Activated CD4-positive, alpha-beta memory T cell treated with anti-CD3 and anti-CD28 coated beads, Interleukin-2, amount 10 ng/mL, durations not matched to agents 7 days and 5 days (primary cell): ENCODE measurements around the gene RBM39. TPM values are rescaled to one million over a fixed set of nuclear protein-coding genes. Genes with fewer than 3 reads are reported as not detected.
A peak's percentile ranks its signal among the peaks of the same experiment; 100 is the strongest.
"Not testable (repeated sequence)": the region's sequence is repeated elsewhere in the genome, so short reads cannot be mapped to it uniquely, and the experiment has no call there.

Experiments used
- CTCF ChIA-PET: fragments of 350-600 bp; sonication (Branson Sonifier 250); formaldehyde crosslinking; loops from one replicate; lab custom pipeline; 2021; ENCODE audit warnings: antibody characterized with exemption, inconsistent platforms; lab: Charles Lee
- POLR2A ChIA-PET: fragments of 350-600 bp; sonication (Branson Sonifier 250); formaldehyde crosslinking; loops from one replicate; lab custom pipeline; 2021; ENCODE audit warnings: antibody characterized with exemption; lab: Charles Lee
- DNase-seq: peaks from one replicate; pipeline ENCODE4 v3.0.0-alpha.2; 2020
- H3K27ac Mint-ChIP-seq: one replicate; pipeline ENCODE4 v1.8.0; 2021; ENCODE audit warnings: mild to moderate bottlenecking, mixed read lengths
- H3K27me3 Mint-ChIP-seq: one replicate; pipeline ENCODE4 v1.8.0; 2021; ENCODE audit warnings: mixed read lengths
- H3K36me3 Mint-ChIP-seq: one replicate; pipeline ENCODE4 v1.8.0; 2021; ENCODE audit warnings: low read depth, mixed read lengths
- H3K4me1 Mint-ChIP-seq: one replicate; pipeline ENCODE4 v1.8.0; 2021; ENCODE audit warnings: mixed read lengths
- H3K4me3 Mint-ChIP-seq: one replicate; pipeline ENCODE4 v1.8.0; 2021; ENCODE audit warnings: mild to moderate bottlenecking, mixed read lengths
- H3K9me3 Mint-ChIP-seq: one replicate; pipeline ENCODE4 v1.8.0; 2021; ENCODE audit warnings: mixed read lengths
- total RNA-seq, 2 experiments: library from RNA; stranded (reverse); gene quantifications; one replicate each; pipeline ENCODE4 v1.2.3, GENCODE V29; 2021

Gene RBM39
- total RNA-seq, 2 experiments from 2014 or later = 318 to 331 TPM

DNA sequence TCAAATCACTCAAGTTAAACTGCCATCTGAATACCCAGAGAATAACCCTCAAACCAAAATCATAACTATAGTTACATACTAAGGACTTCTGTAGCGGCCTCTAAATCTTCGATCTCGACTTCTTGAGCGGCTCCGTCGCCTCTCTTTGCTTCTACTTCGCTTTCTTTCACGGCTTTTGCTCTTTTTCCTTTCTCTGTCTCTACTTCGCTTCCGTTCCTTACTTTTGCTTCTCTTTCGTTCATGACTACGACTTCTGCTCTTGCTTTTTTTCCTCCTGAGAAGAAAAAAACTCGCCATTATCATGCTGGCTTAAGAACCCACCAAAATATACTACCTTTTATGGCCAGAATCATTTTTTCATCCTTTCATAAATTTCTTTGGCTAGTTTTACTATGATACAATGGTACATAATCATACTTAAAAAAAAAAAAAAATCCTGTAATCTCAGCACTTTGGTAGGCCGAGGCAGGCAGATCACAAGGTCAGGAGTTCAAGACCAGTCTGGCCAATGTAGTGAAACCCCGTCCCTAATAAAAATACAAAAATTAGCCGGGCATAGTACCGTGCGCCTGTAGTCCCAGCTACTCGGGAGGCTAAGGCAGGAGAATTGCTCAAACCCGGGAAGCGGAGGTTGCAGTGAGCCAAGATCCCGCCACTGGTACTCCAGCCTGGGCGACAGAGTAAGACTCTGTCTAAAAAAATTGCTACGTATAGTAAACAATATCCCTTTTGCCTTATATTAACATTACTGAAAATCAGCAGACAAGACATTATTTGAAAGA, 10.0 kb downstream of the RBM39 start:
- CTCF ChIA-PET = interaction anchor here (1.4 kb wide), 1 partner anchor 12 kb away, joined by 4 read pairs; no protein-coding TSS in a partner anchor
- H3K4me1 Mint-ChIP-seq = peaks cover 45% of the 10 kb centered on the region
- H3K9me3 Mint-ChIP-seq = no peaks in the 10 kb centered on the region
- H3K27ac Mint-ChIP-seq = no peak overlapping the region
- no peak for DNase-seq
- POLR2A ChIA-PET = interaction anchor here (1.0 to 17.5 kb wide), 5 partner anchors 7 to 39 kb away, joined by 3 to 503 read pairs (median 44); partner anchors contain the start of genes NFS1, PHF20, RBM39 and ROMO1
- no peak overlapping the region for H3K4me3 Mint-ChIP-seq
- H3K27me3 Mint-ChIP-seq = no peaks in the 10 kb centered on the region
- peaks cover 71% of the 10 kb centered on the region for H3K36me3 Mint-ChIP-seq

DNA sequence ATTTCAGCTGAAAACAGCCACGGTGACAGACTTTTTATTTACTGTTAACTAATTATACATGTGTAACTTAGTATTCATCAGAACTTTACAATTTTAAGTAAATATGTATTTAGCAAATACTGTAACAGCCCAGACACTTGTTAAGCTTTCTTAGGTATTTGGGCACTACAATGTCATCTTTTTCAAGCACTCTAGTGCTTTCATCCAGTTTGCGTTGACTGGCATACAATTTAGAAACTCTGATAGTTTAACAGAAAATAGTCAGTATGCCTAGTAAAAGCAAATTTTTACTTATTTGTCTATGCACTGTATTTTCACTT, 10.6 kb downstream of the RBM39 start:
- peaks cover 76% of the 10 kb centered on the region for H3K36me3 Mint-ChIP-seq

GRCh38 chr20:35730583-35731468, 11.2 kb downstream of the RBM39 start:
- Mint-ChIP-seq H3K4me1 (peaks cover 47% of the 10 kb centered on the region), H3K9me3 (no peaks in the 10 kb centered on the region)

More for the DNA sequence above, 10.6 kb downstream of the RBM39 start:
- Mint-ChIP-seq H3K27me3 (no peaks in the 10 kb centered on the region), H3K9me3 (no peaks in the 10 kb centered on the region), H3K4me3 (no peak overlapping the region), H3K27ac (no peak overlapping the region), H3K4me1 (peaks cover 50% of the 10 kb centered on the region)
- no peak for DNase-seq
- POLR2A ChIA-PET = interaction anchor here (1.8 to 17.5 kb wide), 4 partner anchors 8 to 40 kb away, joined by 6 to 503 read pairs (median 75); partner anchors contain the start of genes NFS1, PHF20, RBM39 and ROMO1
- CTCF ChIA-PET = interaction anchor here (1.4 kb wide), 3 partner anchors 12 to 130 kb away, joined by 3 to 4 read pairs (median 4); no protein-coding TSS in a partner anchor

GRCh38 chr20:35729836-35730582, 12.1 kb downstream of the RBM39 start:
- ChIA-PET POLR2A (interaction anchor here (0.9 to 17.5 kb wide), 6 partner anchors 9 to 240 kb away, joined by 3 to 503 read pairs (median 25); partner anchors contain the start of genes NFS1, PHF20, RBM39 and ROMO1), CTCF (interaction anchor here (0.8 to 1.9 kb wide), 6 partner anchors 9 to 129 kb away, joined by 3 to 7 read pairs (median 4); no protein-coding TSS in a partner anchor)
- H3K4me3 Mint-ChIP-seq = no peak overlapping the region
- no peaks in the 10 kb centered on the region for H3K27me3 Mint-ChIP-seq
- H3K27ac Mint-ChIP-seq = no peak overlapping the region
- DNase-seq = no peak
- peaks cover 47% of the 10 kb centered on the region for H3K4me1 Mint-ChIP-seq
- H3K36me3 Mint-ChIP-seq = peaks cover 75% of the 10 kb centered on the region
- no peaks in the 10 kb centered on the region for H3K9me3 Mint-ChIP-seq

More at GRCh38 chr20:35730583-35731468, 11.2 kb downstream of the RBM39 start:
- Mint-ChIP-seq H3K27me3 (no peaks in the 10 kb centered on the region), H3K4me3 (no peak overlapping the region), H3K36me3 (peaks cover 74% of the 10 kb centered on the region), H3K27ac (no peak overlapping the region)
- CTCF ChIA-PET = interaction anchor here (0.8 to 1.9 kb wide), 5 partner anchors 8 to 129 kb away, joined by 3 to 7 read pairs (median 4); no protein-coding TSS in a partner anchor
- no peak for DNase-seq
- POLR2A ChIA-PET = interaction anchor here (0.9 to 17.5 kb wide), 6 partner anchors 9 to 240 kb away, joined by 3 to 503 read pairs (median 25); partner anchors contain the start of genes NFS1, PHF20, RBM39 and ROMO1

DNA sequence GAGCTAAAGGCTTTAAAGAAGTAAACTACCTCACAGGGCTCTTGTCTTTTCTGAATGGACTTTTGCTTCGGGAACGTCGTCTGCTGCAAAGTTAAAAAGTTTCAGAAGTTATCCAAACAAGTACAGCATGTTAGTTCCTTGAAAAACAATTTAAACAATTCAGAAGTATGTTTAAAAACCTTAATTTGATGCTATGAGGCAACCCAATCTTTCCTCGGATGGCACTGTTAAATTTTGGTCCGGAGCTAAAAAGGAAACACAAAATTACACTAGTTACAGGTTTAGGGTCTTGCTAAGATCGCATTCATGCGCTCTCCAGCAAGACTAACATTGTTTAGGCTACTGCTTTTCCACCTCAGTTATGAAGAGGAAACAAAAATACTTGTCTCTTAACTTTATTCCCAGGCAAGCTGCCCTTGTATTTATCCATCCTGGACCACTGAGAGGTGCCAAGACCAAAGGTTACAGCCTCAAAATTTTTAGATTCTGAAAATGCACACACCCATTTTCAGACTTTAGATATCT, 12.7 kb downstream of the RBM39 start:
- H3K36me3 Mint-ChIP-seq = peaks cover 74% of the 10 kb centered on the region
- peaks cover 47% of the 10 kb centered on the region for H3K4me1 Mint-ChIP-seq
- DNase-seq = no peak
- no peak overlapping the region for H3K27ac Mint-ChIP-seq
- ChIA-PET CTCF (interaction anchor here (1.0 to 1.9 kb wide), 2 partner anchors 10 kb away, joined by 3 to 7 read pairs; no protein-coding TSS in a partner anchor), POLR2A (interaction anchor here (1.0 to 17.5 kb wide), 5 partner anchors 8 to 110 kb away, joined by 3 to 503 read pairs (median 44); partner anchors contain the start of genes NFS1, RBM39 and ROMO1)
- H3K27me3 Mint-ChIP-seq = no peaks in the 10 kb centered on the region
- no peak overlapping the region for H3K4me3 Mint-ChIP-seq
- no peaks in the 10 kb centered on the region for H3K9me3 Mint-ChIP-seq

DNA sequence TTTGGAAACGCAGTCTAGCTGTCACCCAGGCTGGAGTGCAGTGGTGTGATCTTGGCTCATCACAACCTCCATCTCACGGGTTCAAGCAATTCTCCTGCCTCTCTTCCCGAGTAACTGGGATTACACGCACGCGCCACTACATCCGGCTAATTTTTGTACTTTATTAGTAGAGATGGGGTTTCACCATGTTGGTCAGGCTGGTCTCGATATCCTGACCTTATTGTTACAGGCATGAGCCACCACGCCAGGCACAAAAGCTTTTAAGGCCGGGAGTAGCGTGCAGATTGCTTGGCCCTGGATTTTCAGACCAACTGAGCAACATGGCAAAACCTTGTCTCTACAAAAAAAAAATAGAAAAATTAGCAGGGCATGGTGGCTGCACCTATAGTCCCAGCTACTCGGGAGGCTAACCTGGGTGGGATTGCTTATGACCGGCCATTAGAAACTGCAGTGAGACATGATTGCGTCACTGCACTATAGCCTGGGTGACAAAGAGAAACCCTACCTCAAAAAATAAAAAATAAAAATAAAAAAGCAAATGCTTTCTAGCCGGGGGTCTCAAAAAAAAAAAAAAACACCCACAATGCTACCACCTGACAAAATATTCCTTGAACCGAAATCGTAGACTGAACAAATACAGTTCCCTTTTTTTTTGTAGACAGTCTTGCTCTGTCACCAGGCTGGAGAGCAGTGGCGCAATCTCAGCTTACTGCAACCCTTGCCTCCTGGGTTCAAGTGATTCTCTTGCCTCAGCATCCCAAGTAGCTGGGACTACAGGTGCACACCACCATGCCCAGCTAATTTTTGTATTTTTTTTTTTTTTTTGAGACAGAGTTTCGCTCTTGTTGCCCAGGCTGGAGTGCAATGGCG, 15.0 kb downstream of the RBM39 start:
- no peaks in the 10 kb centered on the region for H3K27me3 Mint-ChIP-seq
- H3K4me3 Mint-ChIP-seq = no peak overlapping the region
- ChIA-PET POLR2A (interaction anchor here (1.0 to 5.4 kb wide), 5 partner anchors 8 to 44 kb away, joined by 3 to 44 read pairs (median 7); partner anchors contain the start of genes PHF20 and RBM39), CTCF (no interaction called here)
- no peak overlapping the region for H3K27ac Mint-ChIP-seq
- peaks cover 73% of the 10 kb centered on the region for H3K36me3 Mint-ChIP-seq
- DNase-seq = no peak
- H3K4me1 Mint-ChIP-seq = peaks cover 47% of the 10 kb centered on the region
- no peaks in the 10 kb centered on the region for H3K9me3 Mint-ChIP-seq

GRCh38 chr20:35724321-35725230, 17.5 kb downstream of the RBM39 start:
- ChIA-PET CTCF (interaction anchor here (0.7 to 1.4 kb wide), 2 partner anchors 10 to 64 kb away, joined by 3 to 6 read pairs; no protein-coding TSS in a partner anchor), POLR2A (interaction anchor here (1.0 to 5.1 kb wide), 6 partner anchors 11 to 48 kb away, joined by 3 to 31 read pairs (median 5); partner anchors contain the start of genes NFS1, PHF20, RBM39 and ROMO1)

GRCh38 chr20:35723652-35724320, 18.3 kb downstream of the RBM39 start:
- H3K27me3 Mint-ChIP-seq, DNase-seq, H3K4me3 Mint-ChIP-seq, CTCF ChIA-PET, H3K9me3 Mint-ChIP-seq: not testable (repeated sequence)
- POLR2A ChIA-PET = interaction anchor here (0.6 to 5.1 kb wide), 8 partner anchors 8 to 1106 kb away, joined by 3 to 31 read pairs (median 4); partner anchors contain the start of genes PHF20 and RBM39
- H3K27ac Mint-ChIP-seq = peak overlapping the region; percentile 49
- H3K4me1 Mint-ChIP-seq = peaks cover 47% of the 10 kb centered on the region
- peaks cover 72% of the 10 kb centered on the region for H3K36me3 Mint-ChIP-seq

More at GRCh38 chr20:35724321-35725230, 17.5 kb downstream of the RBM39 start:
- Mint-ChIP-seq H3K4me3 (no peak overlapping the region), H3K36me3 (peaks cover 72% of the 10 kb centered on the region), H3K4me1 (peaks cover 45% of the 10 kb centered on the region), H3K27me3 (no peaks in the 10 kb centered on the region), H3K9me3 (no peaks in the 10 kb centered on the region), H3K27ac (no peak overlapping the region)
- DNase-seq = no peak

DNA sequence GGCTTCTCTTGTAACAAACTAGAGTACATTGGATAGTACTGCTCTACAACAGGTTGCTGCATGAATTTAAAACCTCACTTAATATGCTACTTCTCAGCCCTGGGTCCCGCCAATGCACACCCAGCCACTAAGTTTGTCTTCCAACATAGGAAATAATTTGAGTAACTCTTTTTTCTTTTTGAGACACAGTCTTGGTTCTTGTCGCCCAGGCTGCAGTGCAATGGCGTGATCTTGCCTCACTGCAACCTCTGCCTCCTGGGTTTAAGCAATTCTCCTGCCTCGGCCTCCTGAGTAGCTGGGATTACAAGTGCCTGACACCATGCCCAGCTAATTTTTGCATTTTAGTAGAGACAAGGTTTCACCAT, 18.8 kb downstream of the RBM39 start:
- Mint-ChIP-seq H3K36me3 (peaks cover 70% of the 10 kb centered on the region), H3K27ac (peak overlapping the region; percentile 49), H3K4me1 (peaks cover 47% of the 10 kb centered on the region)
- H3K9me3 Mint-ChIP-seq, H3K4me3 Mint-ChIP-seq, DNase-seq, CTCF ChIA-PET, H3K27me3 Mint-ChIP-seq: not testable (repeated sequence)
- POLR2A ChIA-PET = interaction anchor here (0.6 to 5.1 kb wide), 8 partner anchors 9 to 1106 kb away, joined by 3 to 31 read pairs (median 4); partner anchors contain the start of genes PHF20 and RBM39
